ENCODE results near the gene SYNJ1. TPM values are rescaled to one million over a fixed set of nuclear protein-coding genes. Genes with fewer than 3 reads are reported as not detected.

Gene SYNJ1
- total and polyA plus RNA-seq, 2 of the 13 experiments (the other 11 are each of a cell fraction or from before 2014, with no cell fraction given): 2.0 to 2.7 TPM

DNA sequence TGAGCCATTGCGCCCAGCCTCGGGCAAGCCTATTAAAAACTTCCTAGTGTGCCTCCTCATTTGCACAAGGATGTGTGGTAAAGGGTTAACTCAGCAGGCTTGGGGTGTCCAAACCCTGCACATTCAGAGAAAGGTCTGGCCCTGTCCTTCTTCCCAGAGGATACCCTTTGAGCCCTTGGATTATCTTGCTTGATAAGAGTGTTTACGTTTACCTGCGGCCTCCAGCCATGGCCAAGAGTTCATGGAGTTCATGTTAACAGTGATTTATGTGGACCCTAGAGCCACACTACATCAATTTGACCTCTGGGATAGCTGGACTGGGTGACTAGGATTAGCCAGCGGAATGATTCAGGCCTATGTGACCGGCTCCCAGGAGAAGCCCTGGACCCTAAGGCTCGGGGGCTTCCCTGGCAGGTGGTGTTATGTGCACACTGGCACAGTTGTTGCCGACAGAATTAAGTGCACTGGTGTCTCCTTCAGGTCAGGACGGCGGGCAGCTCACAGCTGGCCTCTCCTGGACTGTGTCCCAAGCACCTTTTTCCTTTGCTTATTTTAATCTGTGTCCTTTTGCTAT, 134.8 kb downstream of the SYNJ1 start (continued):
- TF ChIP-seq ZNF432 (CRISPR knock-in tag; IDR thresholded peaks at IDR 0.05; ENCODE audit: borderline replicate concordance) (no peak), ZNF160 (CRISPR knock-in tag; IDR thresholded peaks at IDR 0.05) (peak; percentile 54; the same call in 1 of the 2 replicates), CEBPB (IDR thresholded peaks at IDR 0.05; ENCODE audit: borderline replicate concordance, low read depth, low read length) (no peak), GLMP (CRISPR knock-in tag; IDR thresholded peaks at IDR 0.05; ENCODE audit: borderline replicate concordance) (no peak), TOPORS (CRISPR knock-in tag; IDR thresholded peaks at IDR 0.05) (peak; percentile 80; the same call in 1 of the 2 replicates), MXD1 (CRISPR knock-in tag; IDR thresholded peaks at IDR 0.05) (no peak), CBX5 (CRISPR knock-in tag; IDR thresholded peaks at IDR 0.05; ENCODE audit: borderline replicate concordance) (peak; percentile 70; the same call in 1 of the 2 replicates), PAWR (CRISPR knock-in tag; IDR thresholded peaks at IDR 0.05; ENCODE audit: borderline replicate concordance) (no peak), TEF (CRISPR knock-in tag; IDR thresholded peaks at IDR 0.05) (no peak), ZNF709 (CRISPR knock-in tag; IDR thresholded peaks at IDR 0.05) (peak; percentile 55; the same call in 1 of the 2 replicates), NKX3-1 (CRISPR knock-in tag; IDR thresholded peaks at IDR 0.05) (peak; percentile 41; the same call in 1 of the 2 replicates), SOX13 (IDR thresholded peaks at IDR 0.05) (peak; percentile 86), SOX13 (CRISPR knock-in tag; conservative IDR thresholded peaks at IDR 0.05 in 1 of 2, IDR thresholded peaks at IDR 0.05 in 1 of 2) (peak in 1 of 2 experiments; percentile 92; a peak in 2 of 4 replicates), XBP1 (CRISPR knock-in tag; IDR thresholded peaks at IDR 0.05) (no peak), ZNF572 (CRISPR knock-in tag; IDR thresholded peaks at IDR 0.05) (no peak), KDM2A (CRISPR knock-in tag; IDR thresholded peaks at IDR 0.05; ENCODE audit: borderline replicate concordance, low read depth) (peak; percentile 33; the same call in 1 of the 2 replicates), ATF7-NPFF (CRISPR knock-in tag; IDR thresholded peaks at IDR 0.05; ENCODE audit: low read depth) (0 out of 2 replicates have a peak, but pooled peaks have one; percentile 33), SMARCC2 (IDR thresholded peaks at IDR 0.05) (no peak), TP53 (CRISPR knock-in tag; conservative IDR thresholded peaks at IDR 0.05) (no peak), SETDB1 (CRISPR knock-in tag; IDR thresholded peaks at IDR 0.05; ENCODE audit: borderline replicate concordance) (no peak), PRPF4 (IDR thresholded peaks at IDR 0.05; ENCODE audit: low read depth, low read length, poor library complexity, severe bottlenecking) (no peak), ZNF180 (CRISPR knock-in tag; IDR thresholded peaks at IDR 0.05; ENCODE audit: borderline replicate concordance, low read depth) (no peak)
- TF ChIP-seq, protein P1, sequence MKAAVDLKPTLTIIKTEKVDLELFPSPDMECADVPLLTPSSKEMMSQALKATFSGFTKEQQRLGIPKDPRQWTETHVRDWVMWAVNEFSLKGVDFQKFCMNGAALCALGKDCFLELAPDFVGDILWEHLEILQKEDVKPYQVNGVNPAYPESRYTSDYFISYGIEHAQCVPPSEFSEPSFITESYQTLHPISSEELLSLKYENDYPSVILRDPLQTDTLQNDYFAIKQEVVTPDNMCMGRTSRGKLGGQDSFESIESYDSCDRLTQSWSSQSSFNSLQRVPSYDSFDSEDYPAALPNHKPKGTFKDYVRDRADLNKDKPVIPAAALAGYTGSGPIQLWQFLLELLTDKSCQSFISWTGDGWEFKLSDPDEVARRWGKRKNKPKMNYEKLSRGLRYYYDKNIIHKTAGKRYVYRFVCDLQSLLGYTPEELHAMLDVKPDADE (CRISPR knock-in tag; IDR thresholded peaks at IDR 0.05): no peak
- TF ChIP-seq, protein P2, sequence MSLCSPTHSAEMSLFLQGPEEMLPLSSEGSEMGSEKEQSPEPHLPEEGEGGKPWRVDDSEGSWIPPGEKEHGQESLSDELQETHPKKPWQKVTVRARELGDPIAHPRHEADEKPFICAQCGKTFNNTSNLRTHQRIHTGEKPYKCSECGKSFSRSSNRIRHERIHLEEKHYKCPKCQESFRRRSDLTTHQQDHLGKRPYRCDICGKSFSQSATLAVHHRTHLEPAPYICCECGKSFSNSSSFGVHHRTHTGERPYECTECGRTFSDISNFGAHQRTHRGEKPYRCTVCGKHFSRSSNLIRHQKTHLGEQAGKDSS (CRISPR knock-in tag; IDR thresholded peaks at IDR 0.05; ENCODE audit: borderline replicate concordance, low read depth): peak; percentile 64; the same call in 1 of the 2 replicates
- TF ChIP-seq, protein P3, sequence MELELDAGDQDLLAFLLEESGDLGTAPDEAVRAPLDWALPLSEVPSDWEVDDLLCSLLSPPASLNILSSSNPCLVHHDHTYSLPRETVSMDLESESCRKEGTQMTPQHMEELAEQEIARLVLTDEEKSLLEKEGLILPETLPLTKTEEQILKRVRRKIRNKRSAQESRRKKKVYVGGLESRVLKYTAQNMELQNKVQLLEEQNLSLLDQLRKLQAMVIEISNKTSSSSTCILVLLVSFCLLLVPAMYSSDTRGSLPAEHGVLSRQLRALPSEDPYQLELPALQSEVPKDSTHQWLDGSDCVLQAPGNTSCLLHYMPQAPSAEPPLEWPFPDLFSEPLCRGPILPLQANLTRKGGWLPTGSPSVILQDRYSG (CRISPR knock-in tag; IDR thresholded peaks at IDR 0.05): no peak
